HG02852 (cell line): Measurements from ENCODE around the gene PELI1.

Source experiments
- ATAC-seq: cut with Tn5 transposase; IDR thresholded peaks from one replicate; pipeline ENCODE4 v1.9.1; 2021; ENCODE audit warnings: mild to moderate bottlenecking, moderate library complexity; ENCODE audit not compliant: unreplicated experiment

Gene PELI1

DNA sequence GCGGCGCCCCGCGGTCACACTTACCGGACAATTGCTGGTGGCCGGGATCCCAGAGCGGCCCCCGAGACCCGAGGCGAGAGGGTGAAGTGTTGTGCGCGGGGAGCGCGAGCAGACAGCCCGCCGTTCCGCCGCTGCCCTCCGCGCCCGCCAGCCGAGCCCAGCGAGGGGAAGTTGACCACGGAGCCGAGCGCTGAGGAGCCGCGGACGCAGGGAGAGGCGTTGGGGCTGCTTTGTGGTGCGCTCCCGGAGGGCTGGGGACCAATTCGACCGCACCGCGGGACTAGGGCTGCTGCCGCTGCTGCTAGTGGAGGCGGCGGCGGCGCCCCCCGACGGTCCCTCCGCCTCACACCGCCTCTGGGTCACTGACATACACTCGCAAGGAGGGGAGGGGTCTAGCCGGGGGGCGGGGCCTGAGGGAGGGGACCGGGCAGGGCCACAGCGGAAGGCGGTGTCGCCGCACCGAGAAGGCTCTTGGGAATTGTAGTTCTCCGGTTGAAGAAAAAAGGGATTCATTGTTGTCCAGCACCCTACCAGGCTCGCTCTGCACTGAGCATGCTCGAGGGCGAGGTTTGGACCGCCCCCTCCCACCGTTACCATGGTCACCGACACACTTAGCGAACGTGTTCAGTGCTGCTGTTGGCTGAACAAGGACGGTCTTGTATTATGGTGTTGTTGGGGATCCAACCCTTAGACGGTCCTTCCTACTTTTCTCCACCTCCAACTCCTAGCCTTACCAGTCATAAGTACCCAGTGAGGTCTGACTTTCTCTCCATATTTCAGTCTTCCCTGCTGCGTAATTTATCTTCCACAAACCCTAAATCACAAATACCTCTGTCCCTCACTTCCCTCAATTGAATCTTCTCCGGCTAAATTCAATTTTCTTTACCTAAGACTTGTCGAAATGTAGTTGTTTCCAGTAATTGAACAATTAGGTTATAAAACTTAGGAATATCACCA, at the start of gene PELI1:
PELI1 (minus strand) TSS at position 364 of the 957 bp plus-strand sequence. CDS start 36,110 bp downstream, outside the sequence.
- peak; percentile 82 for ATAC-seq

DNA sequence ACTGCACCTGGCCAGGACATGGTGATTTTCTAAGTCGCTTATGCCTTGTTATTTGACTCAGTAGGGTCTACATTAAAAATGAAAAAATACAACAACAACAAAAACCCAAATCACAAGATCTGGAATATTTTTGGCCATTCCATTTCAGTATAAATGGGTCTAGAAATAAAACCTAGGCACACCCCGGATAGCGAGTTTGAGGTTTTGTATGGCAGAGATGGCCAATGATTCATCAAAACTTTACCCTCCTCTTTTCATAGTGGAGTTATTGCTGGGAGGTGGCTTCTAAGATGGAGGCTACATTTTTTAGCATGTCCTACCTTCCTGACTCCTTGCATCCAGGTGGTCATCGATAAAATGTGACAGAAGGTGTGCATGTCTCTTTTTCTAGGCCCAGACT, 49.3 kb upstream of the PELI1 start:
- ATAC-seq, result no peak

DNA sequence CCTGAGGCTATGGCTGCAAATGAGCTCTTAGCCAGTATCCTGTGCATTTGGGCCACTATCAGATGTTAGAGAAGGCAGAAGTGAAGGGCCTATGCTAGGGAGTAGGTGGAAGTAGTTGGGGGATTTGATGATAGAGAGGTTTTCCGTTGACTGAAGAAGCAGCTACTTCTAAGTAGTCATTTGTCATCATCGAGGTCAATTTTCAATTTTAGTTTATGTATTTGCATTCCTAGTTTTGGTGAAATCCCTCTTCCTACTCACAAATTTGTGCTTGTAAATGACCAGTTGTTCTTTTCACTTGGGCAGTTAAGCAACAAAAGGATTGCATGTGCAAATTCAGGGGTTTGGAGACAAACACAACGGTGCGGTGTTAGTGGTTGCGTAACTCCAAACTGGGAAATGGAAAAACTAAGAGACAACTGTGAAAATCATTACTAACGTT, 48.5 kb upstream of the PELI1 start:
- ATAC-seq, result peak; percentile 57

GRCh38 chr2:64192125-64192479, 47.9 kb upstream of the PELI1 start:
- no peak for ATAC-seq

DNA sequence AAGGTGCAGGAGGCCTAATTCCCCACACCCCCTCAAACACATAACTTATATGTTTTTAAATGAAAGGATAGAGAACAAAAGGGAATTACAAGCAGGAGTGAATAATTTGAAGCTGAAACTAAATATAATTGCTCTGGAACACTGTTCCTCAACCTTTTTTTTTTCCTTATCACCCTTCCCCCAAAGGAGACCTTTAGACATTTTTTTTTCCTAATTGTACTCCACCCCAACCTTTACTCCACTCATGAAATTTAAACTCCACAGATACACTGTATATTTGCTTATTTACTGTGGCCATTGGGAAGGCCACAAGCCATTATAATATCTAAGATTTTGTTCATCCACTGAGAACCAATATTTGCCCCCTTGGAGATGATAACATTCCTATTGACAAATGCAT, 45.4 kb upstream of the PELI1 start:
- no peak for ATAC-seq

DNA sequence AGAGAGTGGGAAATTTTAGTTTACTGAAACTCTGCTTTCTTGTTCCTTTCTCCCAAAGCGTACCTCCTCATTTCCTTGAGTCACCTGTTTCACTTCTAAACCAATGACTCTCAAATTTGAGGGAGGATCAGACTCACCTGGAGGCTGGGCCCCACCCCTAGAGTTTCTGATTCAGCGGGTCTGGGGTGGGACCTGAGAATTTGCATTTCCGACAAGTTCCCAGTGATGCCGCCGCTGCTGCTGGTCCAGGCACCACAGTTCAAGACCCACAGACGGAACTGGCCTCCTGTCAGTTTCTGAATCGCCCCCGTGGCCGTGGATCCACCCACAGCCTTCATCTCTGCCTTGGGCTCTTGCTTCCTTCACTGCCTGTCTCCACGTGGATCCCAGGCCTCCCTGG, 44.9 kb upstream of the PELI1 start:
- ATAC-seq, result no peak

DNA sequence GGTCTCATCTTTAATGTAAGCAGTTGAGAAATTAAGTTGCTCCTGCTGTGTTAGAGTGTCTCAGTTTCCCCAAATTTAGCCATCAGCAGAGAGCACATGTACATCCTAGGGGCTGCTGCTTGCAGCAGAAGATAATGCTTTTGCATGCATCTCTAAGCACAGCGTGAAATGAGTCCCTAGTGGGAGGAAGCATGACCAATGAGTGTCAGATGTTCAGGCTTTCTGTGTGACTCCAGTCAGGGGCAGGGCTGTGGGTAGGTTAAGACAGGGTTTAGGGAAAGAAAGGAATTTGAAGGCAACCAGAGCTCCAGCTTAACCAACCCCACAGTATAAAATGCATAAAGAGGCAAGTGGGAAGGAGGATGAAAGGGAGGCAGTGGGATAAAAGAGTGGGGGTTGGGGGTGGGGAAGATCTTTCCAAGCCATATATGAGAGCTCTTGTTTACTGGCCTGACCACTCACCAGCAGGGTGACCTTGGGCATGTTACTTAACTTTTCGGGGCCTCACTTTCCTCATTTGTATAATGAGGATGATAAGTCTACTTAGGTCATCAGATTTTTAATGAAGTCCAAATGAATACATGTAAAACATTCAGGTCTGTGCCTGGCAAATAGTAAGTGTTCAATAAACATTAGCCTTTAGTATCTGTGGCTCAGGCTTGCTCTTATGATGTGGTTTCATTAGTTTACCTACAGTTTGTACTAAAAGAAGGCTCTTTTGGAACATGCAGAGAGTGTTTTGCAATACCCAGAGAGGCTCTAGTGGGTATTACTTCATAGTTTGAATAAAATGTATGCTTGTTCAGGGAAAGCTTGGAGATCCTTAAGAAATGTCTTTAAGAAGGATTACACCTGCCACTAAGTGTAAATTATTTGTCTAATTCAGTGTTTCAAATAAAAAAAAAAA, 42.7 kb upstream of the PELI1 start:
- ATAC-seq, result no peak

- peak; percentile 88 for ATAC-seq
Observed at GRCh38 chr2:64179582-64180321, 35.5 kb upstream of the PELI1 start.

- no peak for ATAC-seq
Observed at GRCh38 chr2:64177315-64177714, 33.1 kb upstream of the PELI1 start.

- no peak for ATAC-seq
Observed at GRCh38 chr2:64175419-64176197, 31.4 kb upstream of the PELI1 start.

- ATAC-seq, result no peak
Observed at GRCh38 chr2:64173156-64174135, 29.2 kb upstream of the PELI1 start.

DNA sequence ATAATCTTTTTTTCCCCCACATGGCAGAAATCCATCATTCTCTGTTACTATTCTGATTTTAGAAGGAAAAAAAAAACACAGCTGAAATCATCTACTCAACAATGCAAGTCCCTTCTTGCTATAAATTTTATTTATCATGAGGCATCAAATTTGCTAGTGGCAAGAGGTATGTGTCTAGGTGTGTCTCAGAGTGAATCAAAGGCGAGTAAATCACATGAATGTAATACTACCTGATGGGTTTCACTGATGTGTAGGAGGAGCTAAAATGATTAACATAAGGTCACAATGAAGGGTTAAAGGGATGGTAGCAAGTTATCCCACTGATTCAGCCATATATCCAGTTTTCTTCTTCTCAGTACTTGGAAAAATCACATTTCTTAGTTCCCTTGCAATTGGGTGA, 24.5 kb upstream of the PELI1 start:
- ATAC-seq, result no peak

- ATAC-seq, result no peak
Observed at GRCh38 chr2:64168201-64168600, 24.0 kb upstream of the PELI1 start.

- no peak for ATAC-seq
Observed at GRCh38 chr2:64166637-64167420, 22.6 kb upstream of the PELI1 start.

DNA sequence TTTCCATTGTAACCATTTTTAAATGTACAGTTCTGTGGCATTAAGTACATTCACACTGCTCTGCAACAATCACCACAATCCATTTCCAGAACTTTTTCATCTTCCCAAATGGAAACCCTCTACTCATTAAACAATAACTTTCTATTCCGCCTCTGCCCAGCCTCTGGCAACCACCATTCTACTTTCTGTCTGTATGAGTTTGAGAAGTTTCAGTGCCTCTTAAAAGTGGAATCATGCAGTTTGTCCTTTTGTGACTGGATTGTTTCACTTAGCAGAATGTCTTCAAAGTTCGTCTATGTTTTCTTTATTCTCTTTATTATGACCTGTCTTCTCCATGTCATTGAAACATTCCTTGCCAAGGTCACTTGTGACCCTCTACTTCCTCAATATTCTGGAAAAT, 22.0 kb upstream of the PELI1 start:
- ATAC-seq, result peak; percentile 43

DNA sequence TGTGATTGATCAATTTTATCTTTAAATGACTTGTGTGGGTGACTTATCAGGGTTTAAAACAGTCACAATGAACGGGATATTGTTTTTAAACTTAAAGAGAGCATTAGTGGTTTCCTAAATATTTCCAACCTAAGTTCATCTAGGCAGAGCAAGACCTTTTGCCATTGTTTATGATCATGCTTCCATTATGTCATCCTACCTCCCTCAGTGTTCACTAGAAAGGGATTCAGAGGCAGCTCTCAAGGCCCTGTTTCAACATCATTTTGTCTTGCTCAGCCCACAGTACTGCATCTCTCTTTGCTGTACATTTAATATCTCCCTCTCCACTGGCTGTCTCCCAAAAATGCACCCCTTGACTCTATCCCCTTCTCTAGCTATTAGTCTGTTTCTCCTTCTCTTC, 21.5 kb upstream of the PELI1 start:
- no peak for ATAC-seq

- no peak for ATAC-seq
Observed at GRCh38 chr2:64164629-64165028, 20.4 kb upstream of the PELI1 start.

- no peak for ATAC-seq
Observed at GRCh38 chr2:64162516-64162915, 18.3 kb upstream of the PELI1 start.
